ENCODE data around the gene SFXN5. TPM values are rescaled to one million over a fixed set of nuclear protein-coding genes. Genes with fewer than 3 reads are reported as not detected.

SFXN5 gene
- total RNA-seq, 1 donor from 2014 or later = 12.2 TPM

GRCh38 chr2:73031095-73031678 lies 40.3 kb downstream of the SFXN5 start:
- FAIRE-seq (no peak), DNase-seq (ENCODE audit: low spot score in 2 of 2) (no peak)

DNA sequence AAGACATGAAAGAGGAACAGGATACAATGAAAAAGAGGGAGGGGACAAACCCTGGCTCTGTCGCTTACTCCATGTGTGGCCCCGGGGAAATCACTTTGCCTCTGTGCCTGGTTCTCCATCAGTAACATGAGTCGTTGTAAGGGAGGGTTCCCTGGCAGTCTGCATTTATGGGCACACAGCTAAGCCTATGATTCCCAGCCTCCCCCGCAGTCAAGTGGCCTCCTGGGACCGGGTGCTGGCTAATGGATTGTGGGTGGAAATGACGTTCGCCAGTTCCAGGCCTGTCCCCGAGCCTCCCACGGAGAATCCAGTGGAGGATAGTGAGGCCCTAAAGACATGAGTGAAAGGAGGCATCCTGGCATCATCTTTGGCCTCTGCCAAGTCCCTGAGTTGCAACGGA lies 42.7 kb downstream of the SFXN5 start:
- FAIRE-seq = no peak
- DNase-seq (ENCODE audit: low spot score in 2 of 2) = no peak

DNA sequence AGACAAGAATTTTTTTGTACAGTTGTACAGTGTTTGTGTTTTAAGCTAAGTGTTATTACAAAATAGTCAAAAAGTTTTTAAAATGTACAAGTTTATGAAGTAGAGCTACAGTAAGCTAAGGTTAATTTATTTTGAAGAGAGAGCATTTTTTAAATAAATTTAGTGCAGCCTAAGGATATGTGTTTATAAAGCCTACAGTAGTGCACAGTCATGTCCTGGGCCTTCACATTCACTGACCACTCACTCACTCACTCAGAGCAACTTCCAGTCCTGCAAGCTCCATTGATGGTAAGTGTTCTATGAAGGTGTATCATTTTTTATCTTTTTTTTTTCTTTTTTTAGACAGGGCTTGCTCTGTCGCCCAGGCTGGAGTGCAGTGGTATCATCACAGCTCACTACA lies 44.2 kb downstream of the SFXN5 start:
- no peak for DNase-seq (ENCODE audit: low spot score in 2 of 2)
- no peak for FAIRE-seq

- DNase-seq (ENCODE audit: low spot score in 2 of 2) (no peak), FAIRE-seq (no peak)
These were observed 48.0 kb downstream of the SFXN5 start for GRCh38 chr2:73023497-73023896.

DNA sequence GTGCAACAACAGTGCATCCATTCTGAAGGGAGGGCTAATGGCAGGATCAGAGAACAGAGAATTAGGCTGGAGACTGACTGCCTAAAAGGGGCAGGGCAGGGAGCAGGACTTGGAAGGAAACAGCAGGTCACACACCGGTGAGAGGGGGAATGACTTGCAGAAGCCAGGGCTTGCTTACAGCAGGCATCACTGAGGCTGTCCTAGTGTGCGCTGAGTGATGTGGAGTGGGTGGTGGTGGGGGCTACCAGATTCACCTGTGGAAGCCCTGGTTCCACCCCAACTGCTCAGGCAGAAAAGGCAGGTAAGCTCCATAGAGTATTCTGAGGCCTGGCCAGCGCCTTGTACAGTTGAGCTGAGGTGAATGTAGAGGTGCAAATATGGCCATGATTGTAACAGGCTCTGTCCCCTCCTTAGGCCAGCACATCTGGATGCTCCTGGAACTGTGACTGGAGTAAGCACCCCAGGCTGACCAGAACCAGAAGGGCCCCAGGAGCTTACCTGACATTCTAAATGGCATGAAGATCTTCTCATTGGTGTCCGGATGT lies 49.4 kb downstream of the SFXN5 start:
- DNase-seq (ENCODE audit: low spot score in 2 of 2) (no peak), FAIRE-seq (no peak)

- no peak for FAIRE-seq
- no peak for DNase-seq (ENCODE audit: low spot score in 2 of 2)
These were observed 50.0 kb downstream of the SFXN5 start for GRCh38 chr2:73021371-73022010.

GRCh38 chr2:73020657-73021370 lies 50.7 kb downstream of the SFXN5 start:
- no peak for DNase-seq (ENCODE audit: low spot score in 2 of 2)
- no peak for FAIRE-seq

GRCh38 chr2:73020306-73020656 lies 51.2 kb downstream of the SFXN5 start:
- DNase-seq (ENCODE audit: low spot score in 2 of 2) = no peak

GRCh38 chr2:73018188-73018825 lies 53.2 kb downstream of the SFXN5 start:
- DNase-seq (ENCODE audit: low spot score in 2 of 2) = no peak

More at GRCh38 chr2:73020306-73020656, 51.2 kb downstream of the SFXN5 start:
- FAIRE-seq = no peak

GRCh38 chr2:73013936-73014335 lies 57.6 kb downstream of the SFXN5 start:
- DNase-seq (ENCODE audit: low spot score in 2 of 2) (no peak), FAIRE-seq (no peak)

More at GRCh38 chr2:73018188-73018825, 53.2 kb downstream of the SFXN5 start:
- FAIRE-seq = no peak

DNA sequence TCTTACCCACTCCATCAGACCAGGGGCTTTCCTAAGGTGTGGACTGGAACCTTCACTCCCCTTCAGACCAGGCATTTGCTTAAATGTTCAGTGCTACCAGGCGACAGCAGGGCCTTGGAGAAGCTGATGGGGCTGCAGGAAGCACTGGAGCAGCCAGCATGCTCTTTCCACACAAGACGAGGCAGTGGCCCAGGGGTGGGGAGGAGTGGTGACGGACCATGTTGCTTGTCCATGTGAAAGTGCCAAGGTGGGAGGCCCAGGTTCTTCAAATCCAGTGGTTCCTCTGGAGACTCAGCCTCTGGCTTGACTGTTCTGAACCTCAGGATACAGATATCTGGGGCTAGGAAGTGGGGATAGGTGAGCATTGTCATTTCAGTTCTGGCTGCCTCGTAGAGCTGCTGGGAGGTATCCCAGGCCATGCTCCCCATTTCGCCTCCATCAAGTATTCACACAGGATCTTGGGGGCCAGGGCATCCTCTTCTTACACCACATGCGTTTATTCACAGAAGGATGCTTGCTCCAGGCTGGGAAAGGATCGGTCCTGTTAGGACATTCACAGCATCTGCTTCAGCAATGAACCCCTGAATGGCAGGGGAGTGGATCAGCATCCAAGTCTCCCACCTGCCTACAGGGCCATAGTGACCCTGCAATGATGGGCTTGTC lies 62.2 kb downstream of the SFXN5 start:
- FAIRE-seq (no peak), DNase-seq (ENCODE audit: low spot score in 2 of 2) (no peak)

GRCh38 chr2:73008766-73009135 lies 62.8 kb downstream of the SFXN5 start:
- DNase-seq (ENCODE audit: low spot score in 2 of 2) (no peak), FAIRE-seq (no peak)

GRCh38 chr2:73007991-73008765 lies 63.3 kb downstream of the SFXN5 start:
- DNase-seq (ENCODE audit: low spot score in 2 of 2) (no peak), FAIRE-seq (no peak)

DNA sequence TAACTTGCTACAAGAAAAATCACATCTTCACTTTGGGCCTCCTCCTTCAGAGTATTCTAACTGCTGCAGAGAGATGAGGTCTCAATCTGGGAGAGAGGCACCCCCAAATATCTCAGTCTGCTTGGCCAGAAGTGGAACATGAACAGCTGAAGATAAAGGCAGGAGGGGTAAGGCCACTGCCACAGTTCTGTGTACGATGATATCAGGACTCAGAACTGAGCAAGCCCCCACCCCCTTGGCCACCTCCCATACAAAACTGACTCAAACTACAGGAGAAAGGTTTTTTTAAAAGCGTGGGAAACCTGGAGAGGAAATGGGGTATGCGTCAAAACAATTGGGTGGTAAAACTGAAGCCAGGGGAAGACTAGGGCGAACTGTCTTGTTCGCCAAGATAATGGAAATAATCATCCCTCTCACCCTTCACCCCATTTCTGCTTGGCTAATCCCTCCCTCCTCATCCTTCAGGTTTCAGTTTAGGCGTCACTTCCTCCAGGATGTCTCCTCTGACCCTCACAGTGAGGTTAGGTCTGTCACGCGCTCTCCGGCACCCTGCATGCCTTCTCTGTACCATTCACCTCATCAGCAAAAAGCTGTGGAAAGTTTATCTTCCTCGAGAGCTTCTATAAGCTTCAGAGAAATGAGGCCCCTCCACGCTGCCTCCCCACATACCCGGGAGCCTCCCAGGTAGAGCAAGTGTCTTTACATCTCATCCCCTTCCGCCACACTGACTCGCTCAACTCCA lies 64.4 kb downstream of the SFXN5 start:
- no peak for DNase-seq (ENCODE audit: low spot score in 2 of 2)
- no peak for FAIRE-seq

- no peak for DNase-seq (ENCODE audit: low spot score in 2 of 2)
- no peak for FAIRE-seq
These were observed 66.5 kb downstream of the SFXN5 start for GRCh38 chr2:73004889-73005596.

- FAIRE-seq (no peak), DNase-seq (ENCODE audit: low spot score in 2 of 2) (no peak)
These were observed 67.0 kb downstream of the SFXN5 start for GRCh38 chr2:73004466-73004865.

- DNase-seq (ENCODE audit: low spot score in 2 of 2) (no peak), FAIRE-seq (no peak)
These were observed 68.5 kb downstream of the SFXN5 start for GRCh38 chr2:73003027-73003426.

GRCh38 chr2:73000808-73001570 lies 70.5 kb downstream of the SFXN5 start:
- no peak for DNase-seq (ENCODE audit: low spot score in 2 of 2)
- FAIRE-seq = no peak
